MM.1S (cell line): ENCODE results near the gene CSRNP3.

ENCODE experiments used
- DNase-seq: peaks from one replicate; pipeline ENCODE4 v3.0.0-alpha.2; 2015
- H2AFZ ChIP-seq: fragments of 300-600 bp; sonication (generic); 2 replicates; pipeline ENCODE4 v1.6.0; 2016; ENCODE audit warnings: antibody characterized with exemption, low read length
- H3F3A ChIP-seq: fragments of 300-600 bp; sonication (generic); 2 replicates; pipeline ENCODE4 v1.6.1; 2016; ENCODE audit warnings: mild to moderate bottlenecking, antibody characterized with exemption, low read length, moderate library complexity, mixed read lengths; ENCODE audit not compliant: insufficient read depth
- H3K27ac ChIP-seq: fragments of 300-600 bp; sonication (generic); 2 replicates; pipeline ENCODE4 v1.5.1; 2016; ENCODE audit warnings: mild to moderate bottlenecking, low read length
- H3K27me3 ChIP-seq: fragments of 300-600 bp; sonication (generic); replicated peaks from 2 replicates; pipeline ENCODE4 v1.6.0; 2016; ENCODE audit warnings: low read length; ENCODE audit not compliant: insufficient read depth
- H3K36me3 ChIP-seq: fragments of 300-600 bp; sonication (generic); replicated peaks from 2 replicates; pipeline ENCODE4 v1.6.1; 2016; ENCODE audit warnings: mild to moderate bottlenecking, low read length, mixed read lengths; ENCODE audit not compliant: insufficient read depth
- H3K4me1 ChIP-seq: fragments of 300-600 bp; sonication (generic); 2 replicates; pipeline ENCODE4 v1.6.1; 2016; ENCODE audit warnings: low read length, mixed read lengths
- H3K4me2 ChIP-seq: fragments of 300-600 bp; sonication (generic); 2 replicates; pipeline ENCODE4 v1.6.0; 2016; ENCODE audit warnings: low read depth, low read length
- H3K4me3 ChIP-seq: fragments of 300-600 bp; sonication (generic); 2 replicates; pipeline ENCODE4 v1.5.1; 2016; ENCODE audit warnings: low read length, mixed read lengths
- H3K79me2 ChIP-seq: fragments of 300-600 bp; sonication (generic); 2 replicates; pipeline ENCODE4 v1.6.1; 2016; ENCODE audit warnings: mixed run types, low read length, mixed read lengths
- H3K9ac ChIP-seq: fragments of 300-600 bp; sonication (generic); 2 replicates; pipeline ENCODE4 v1.6.1; 2016; ENCODE audit warnings: low read length, mixed read lengths
- H3K9me2 ChIP-seq: fragments of 300-600 bp; sonication (generic); replicated peaks from 2 replicates; pipeline ENCODE4 v1.6.1; 2016; ENCODE audit warnings: mild to moderate bottlenecking, low read length, mixed read lengths; ENCODE audit not compliant: insufficient read depth
- H3K9me3 ChIP-seq: fragments of 300-600 bp; sonication (generic); replicated peaks from 2 replicates; pipeline ENCODE4 v1.6.1; 2016; ENCODE audit warnings: mild to moderate bottlenecking, low read length, mixed read lengths; ENCODE audit not compliant: insufficient read depth
- H4K20me1 ChIP-seq: fragments of 300-600 bp; sonication (generic); 2 replicates; pipeline ENCODE4 v1.6.1; 2016; ENCODE audit warnings: mild to moderate bottlenecking, low read length, moderate library complexity, mixed read lengths; ENCODE audit not compliant: insufficient read depth
- EZH2 ChIP-seq: fragments of 300-600 bp; sonication (generic); optimal IDR thresholded peaks from 2 replicates; pipeline ENCODE3; 2017; ENCODE audit warnings: low read depth, mild to moderate bottlenecking, antibody characterized with exemption, low read length, mixed read lengths
- EZH2phosphoT487 ChIP-seq: fragments of 300-600 bp; sonication (generic); IDR thresholded peaks from 2 replicates; pipeline ENCODE4 v1.6.1; 2018; ENCODE audit warnings: antibody characterized with exemption, low read length
- TF ChIP-seq, protein P1 (sequence below): fragments of 300-600 bp; sonication (generic); IDR thresholded peaks from 2 replicates; pipeline ENCODE4 v1.5.1; 2016; ENCODE audit warnings: antibody characterized with exemption, low read length, mixed read lengths

CSRNP3 gene

DNA sequence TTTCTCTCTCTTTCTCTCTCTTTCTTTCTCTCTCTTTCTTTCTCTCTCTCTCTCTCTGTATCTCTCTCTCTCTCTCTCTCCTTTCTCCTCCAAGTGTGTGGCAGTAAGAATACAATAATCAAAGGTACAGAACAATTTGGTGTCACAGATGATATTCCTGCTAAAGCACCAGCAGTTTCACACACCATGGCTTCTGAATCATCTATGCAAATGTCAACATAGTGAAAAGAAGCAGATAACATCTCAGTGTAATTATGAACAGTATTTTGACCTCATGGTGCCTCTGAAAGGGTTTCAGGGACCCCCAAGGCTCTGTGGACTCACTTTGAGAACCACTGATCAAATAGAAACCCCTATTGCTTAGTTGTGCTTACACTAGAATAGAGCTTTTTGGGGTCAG, 38.5 kb upstream of the CSRNP3 start:
- Histone ChIP-seq H3K9ac (no peak overlapping the region), H3K36me3 (no peaks in the 10 kb centered on the region), H3K27me3 (no peaks in the 10 kb centered on the region), H3K4me2 (no peak overlapping the region), H2AFZ (no peak overlapping the region), H3K4me1 (peaks cover under 1% of the 10 kb centered on the region; the same call in 1 of the 2 replicates), H4K20me1 (no peaks in the 10 kb centered on the region), H3K9me2 (no peaks in the 10 kb centered on the region), H3K9me3 (no peaks in the 10 kb centered on the region), H3K79me2 (no peaks in the 10 kb centered on the region), H3K4me3 (no peak overlapping the region), H3F3A (no peaks in the 10 kb centered on the region), H3K27ac (no peak overlapping the region)
- TF ChIP-seq, protein P1, sequence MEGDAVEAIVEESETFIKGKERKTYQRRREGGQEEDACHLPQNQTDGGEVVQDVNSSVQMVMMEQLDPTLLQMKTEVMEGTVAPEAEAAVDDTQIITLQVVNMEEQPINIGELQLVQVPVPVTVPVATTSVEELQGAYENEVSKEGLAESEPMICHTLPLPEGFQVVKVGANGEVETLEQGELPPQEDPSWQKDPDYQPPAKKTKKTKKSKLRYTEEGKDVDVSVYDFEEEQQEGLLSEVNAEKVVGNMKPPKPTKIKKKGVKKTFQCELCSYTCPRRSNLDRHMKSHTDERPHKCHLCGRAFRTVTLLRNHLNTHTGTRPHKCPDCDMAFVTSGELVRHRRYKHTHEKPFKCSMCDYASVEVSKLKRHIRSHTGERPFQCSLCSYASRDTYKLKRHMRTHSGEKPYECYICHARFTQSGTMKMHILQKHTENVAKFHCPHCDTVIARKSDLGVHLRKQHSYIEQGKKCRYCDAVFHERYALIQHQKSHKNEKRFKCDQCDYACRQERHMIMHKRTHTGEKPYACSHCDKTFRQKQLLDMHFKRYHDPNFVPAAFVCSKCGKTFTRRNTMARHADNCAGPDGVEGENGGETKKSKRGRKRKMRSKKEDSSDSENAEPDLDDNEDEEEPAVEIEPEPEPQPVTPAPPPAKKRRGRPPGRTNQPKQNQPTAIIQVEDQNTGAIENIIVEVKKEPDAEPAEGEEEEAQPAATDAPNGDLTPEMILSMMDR: no peak
- TF ChIP-seq EZH2phosphoT487 (no peak), EZH2 (no peak)
- no peak for DNase-seq

DNA sequence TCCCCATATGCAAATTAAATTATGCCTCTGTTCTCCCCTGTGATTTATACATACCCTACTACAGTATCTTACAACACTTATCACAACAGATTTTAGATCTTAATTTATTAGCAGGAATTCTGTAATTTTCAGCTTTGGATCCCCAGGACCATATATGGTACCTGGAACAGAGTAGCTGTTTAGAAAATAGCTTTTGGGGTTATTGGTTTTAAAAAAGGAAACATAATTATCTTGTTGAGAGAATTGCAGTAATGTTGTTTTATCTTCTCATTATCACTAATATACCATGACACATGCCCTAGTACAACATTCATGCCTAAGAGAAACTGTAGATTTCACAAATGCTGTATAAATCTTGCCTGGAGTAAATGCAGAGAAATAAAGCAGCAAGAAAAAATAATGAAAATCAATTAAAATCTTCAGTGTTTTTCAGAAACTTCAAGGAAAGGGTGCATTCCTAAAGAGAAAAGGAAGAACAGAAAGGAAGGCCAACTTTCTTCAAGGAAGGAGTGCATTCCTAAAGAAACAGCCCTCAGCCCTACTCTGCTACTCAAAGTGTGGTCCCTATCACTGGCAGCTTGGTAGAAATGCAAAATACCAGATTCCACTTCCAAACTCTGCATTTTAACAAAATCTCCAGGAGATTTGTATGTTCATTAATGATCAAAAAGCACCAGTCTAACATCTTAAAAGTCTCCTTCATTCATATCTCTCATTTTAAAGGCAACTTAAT, 37.1 kb upstream of the CSRNP3 start:
- H3K4me1 ChIP-seq: peaks cover 5% of the 10 kb centered on the region

DNA sequence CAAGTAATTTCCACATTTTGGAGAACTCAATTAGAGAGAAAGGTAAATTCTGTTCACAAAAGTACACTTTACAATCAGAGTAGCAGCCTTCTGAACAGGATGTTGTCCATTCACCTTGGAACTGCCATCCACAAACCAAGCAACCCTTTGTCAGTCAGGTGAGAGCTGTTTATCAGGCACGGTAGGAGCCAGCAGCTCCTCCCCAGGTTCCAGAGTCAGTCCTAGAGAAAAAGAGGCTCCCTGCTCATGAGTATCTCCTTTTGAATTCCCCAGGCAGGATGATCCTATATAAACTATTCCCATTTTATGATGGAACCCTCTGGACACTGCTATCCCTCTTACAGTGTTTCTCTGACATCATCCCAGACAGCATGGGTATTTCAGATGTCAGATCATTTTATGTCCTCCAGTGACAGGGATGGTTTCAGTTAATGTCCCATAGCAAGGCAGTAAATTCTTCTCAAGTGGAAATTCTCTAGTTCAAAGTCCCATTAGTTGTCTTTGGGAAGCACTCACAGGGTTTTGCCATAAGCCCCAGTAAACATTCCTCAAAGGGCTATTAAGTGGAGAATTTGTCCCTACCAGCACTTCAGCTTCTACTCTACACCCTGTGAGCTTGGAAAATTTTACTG, 34.5 kb upstream of the CSRNP3 start:
- Histone ChIP-seq H3K4me1 (peaks cover 5% of the 10 kb centered on the region), H2AFZ (no peak overlapping the region), H3K9me2 (no peaks in the 10 kb centered on the region), H4K20me1 (no peaks in the 10 kb centered on the region), H3K9me3 (no peaks in the 10 kb centered on the region), H3F3A (peaks cover 3% of the 10 kb centered on the region; the same call in 1 of the 2 replicates), H3K4me3 (no peak overlapping the region), H3K27me3 (no peaks in the 10 kb centered on the region), H3K79me2 (no peaks in the 10 kb centered on the region), H3K4me2 (no peak overlapping the region), H3K27ac (no peak overlapping the region), H3K9ac (no peak overlapping the region), H3K36me3 (no peaks in the 10 kb centered on the region)
- TF ChIP-seq, protein P1: no peak
- TF ChIP-seq EZH2phosphoT487 (no peak), EZH2 (no peak)
- no peak for DNase-seq

More for the DNA sequence above, 37.1 kb upstream of the CSRNP3 start:
- Histone ChIP-seq H3K27me3 (no peaks in the 10 kb centered on the region), H3K9me3 (no peaks in the 10 kb centered on the region), H3K79me2 (no peaks in the 10 kb centered on the region), H3K4me2 (no peak overlapping the region), H3K9ac (no peak overlapping the region), H3K4me3 (no peak overlapping the region), H3K27ac (no peak overlapping the region), H3K36me3 (no peaks in the 10 kb centered on the region), H2AFZ (no peak overlapping the region), H3F3A (peaks cover 3% of the 10 kb centered on the region; the same call in 1 of the 2 replicates), H4K20me1 (no peaks in the 10 kb centered on the region), H3K9me2 (no peaks in the 10 kb centered on the region)
- DNase-seq: no peak
- TF ChIP-seq EZH2phosphoT487: no peak
- no peak for TF ChIP-seq EZH2
- TF ChIP-seq, protein P1: no peak
